Mucosa of descending colon (tissue), 3 donors: ENCODE measurements around the gene DENND2C. TPM values are rescaled to one million over a fixed set of nuclear protein-coding genes. Genes with fewer than 3 reads are reported as not detected.

Experiments
- ATAC-seq: fragments of 200-7000 bp; cut with Tn5 transposase; one replicate; pipeline ENCODE4 v1.9.1; 2020; ENCODE audit warnings: mild to moderate bottlenecking, moderate library complexity
- DNase-seq, 3 donors: peaks; one replicate each; pipeline ENCODE4 v3.0.0-alpha.2; 2020
- H3K36me3 ChIP-seq: fragments of 200-600 bp; one replicate; pipeline ENCODE4 v1.8.0; 2021; ENCODE audit warnings: low read depth, mild to moderate bottlenecking
- H3K4me1 ChIP-seq: fragments of 200-600 bp; one replicate; pipeline ENCODE4 v1.8.0; 2021; ENCODE audit warnings: low read depth, mild to moderate bottlenecking
- H3K4me3 ChIP-seq: fragments of 200-600 bp; one replicate; pipeline ENCODE4 v1.8.0; 2021; ENCODE audit warnings: mild to moderate bottlenecking
- H3K9me3 ChIP-seq: fragments of 200-600 bp; one replicate; pipeline ENCODE4 v1.8.0; 2021; ENCODE audit warnings: mild to moderate bottlenecking
- CTCF ChIP-seq: fragments of 200-600 bp; IDR thresholded peaks from one replicate; pipeline ENCODE4 v1.8.0; 2022; ENCODE audit warnings: antibody characterized with exemption, mild to moderate bottlenecking
- intact Hi-C, 2 donors: fragments of 100-400 bp; cut with DNase I in 1 of 2; cut with micrococcal nuclease in 1 of 2; formaldehyde crosslinking; loops; one replicate each; pipeline versions ENCODE4 v1.11.0 to v1.11.1; 2022; cut with DNase I, micrococcal nuclease
- total RNA-seq, 3 donors: library from RNA; stranded (reverse); fragmentation: NEBNext Ultra II Directional in 2 of 3; extraction: Animal tissue kit (Norgen Biotek cat#: 25700) in 2 of 3; gene quantifications; one replicate each; pipeline versions ENCODE4 v1.2.1 to v1.2.4, GENCODE V29; 2021 to 2023
- donor health status: DM: no; HTN: no; CAD: no; lungs with moderate emphysema.
- donor health status: DM: no; HTN: no; CAD: no.
- donor health status: DM: no; HTN: yes; CAD: no.

The DENND2C gene
- total RNA-seq, 3 donors from 2014 or later, result 0.80 to 1.6 (median 0.87) TPM

GRCh38 chr1:114700036-114700600 lies 30.3 kb upstream of the DENND2C start:
- no peaks in the 10 kb centered on the region for H3K9me3 ChIP-seq
- no peak overlapping the region for H3K4me3 ChIP-seq
- intact Hi-C loops, result no loop called here
- ATAC-seq (no peak), DNase-seq (no peak)
- no peaks in the 10 kb centered on the region for H3K4me1 ChIP-seq
- H3K36me3 ChIP-seq, result no peaks in the 10 kb centered on the region
- TF ChIP-seq CTCF, result no peak

- intact Hi-C loops, result no loop called here
- Histone ChIP-seq H3K36me3 (no peaks in the 10 kb centered on the region), H3K4me1 (no peaks in the 10 kb centered on the region), H3K4me3 (no peak overlapping the region), H3K9me3 (no peaks in the 10 kb centered on the region)
- ATAC-seq, result no peak
- no peak for TF ChIP-seq CTCF
- no peak for DNase-seq
These were observed 27.0 kb upstream of the DENND2C start for GRCh38 chr1:114696810-114697209.

GRCh38 chr1:114695430-114696058 lies 25.7 kb upstream of the DENND2C start, which contains the start of gene AMPD1:
TSS of gene AMPD1 (minus strand) at chr1:114695546. CDS start at chr1:114695471, 75 bp downstream.
- DNase-seq, result peak in 1 of 3 donors; percentile 14
- Histone ChIP-seq H3K36me3 (no peaks in the 10 kb centered on the region), H3K4me1 (no peaks in the 10 kb centered on the region), H3K9me3 (no peaks in the 10 kb centered on the region), H3K4me3 (no peak within 1 kb of the TSS)
- intact Hi-C loops, result no loop called here
- TF ChIP-seq CTCF, result no peak
- ATAC-seq, result no peak

- DNase-seq, result no peak
- no peak for ATAC-seq
- no peaks in the 10 kb centered on the region for H3K36me3 ChIP-seq
- no peaks in the 10 kb centered on the region for H3K4me1 ChIP-seq
- intact Hi-C loops, result no loop called here
- no peak for TF ChIP-seq CTCF
- H3K4me3 ChIP-seq, result no peak overlapping the region
- H3K9me3 ChIP-seq, result no peaks in the 10 kb centered on the region
These were observed 24.9 kb upstream of the DENND2C start for GRCh38 chr1:114694540-114695310.

GRCh38 chr1:114692947-114693346 lies 23.1 kb upstream of the DENND2C start:
- Histone ChIP-seq H3K9me3 (no peaks in the 10 kb centered on the region), H3K4me1 (no peaks in the 10 kb centered on the region), H3K4me3 (no peak overlapping the region), H3K36me3 (no peaks in the 10 kb centered on the region)
- ATAC-seq (no peak), DNase-seq (no peak)
- no peak for TF ChIP-seq CTCF
- intact Hi-C loops, result no loop called here
